Measurements from ENCODE around the gene KCND3.

GRCh38 chr1:111739925-111740765 is 249.3 kb downstream of the KCND3 start:
- no peak for TF ChIP-seq CTCF (IDR thresholded peaks at IDR 0.05)
- no peak for TF ChIP-seq POLR2A (IDR thresholded peaks at IDR 0.05)

Measured in upper lobe of left lung (tissue), 4 donors.